ENCODE measurements around the gene CD44.

The CD44 gene

GRCh38 chr11:35190804-35191348, 51.9 kb downstream of the CD44 start:
- CTCF ChIA-PET, result interaction anchor here (1.2 to 1.6 kb wide), 3 partner anchors 8 to 19 kb away, joined by 3 to 4 read pairs (median 4); no protein-coding TSS in a partner anchor
- no peak for DNase-seq (ENCODE audit: extremely low spot score)
- POLR2A ChIA-PET, result no interaction called here
- TF ChIP-seq, protein P1, sequence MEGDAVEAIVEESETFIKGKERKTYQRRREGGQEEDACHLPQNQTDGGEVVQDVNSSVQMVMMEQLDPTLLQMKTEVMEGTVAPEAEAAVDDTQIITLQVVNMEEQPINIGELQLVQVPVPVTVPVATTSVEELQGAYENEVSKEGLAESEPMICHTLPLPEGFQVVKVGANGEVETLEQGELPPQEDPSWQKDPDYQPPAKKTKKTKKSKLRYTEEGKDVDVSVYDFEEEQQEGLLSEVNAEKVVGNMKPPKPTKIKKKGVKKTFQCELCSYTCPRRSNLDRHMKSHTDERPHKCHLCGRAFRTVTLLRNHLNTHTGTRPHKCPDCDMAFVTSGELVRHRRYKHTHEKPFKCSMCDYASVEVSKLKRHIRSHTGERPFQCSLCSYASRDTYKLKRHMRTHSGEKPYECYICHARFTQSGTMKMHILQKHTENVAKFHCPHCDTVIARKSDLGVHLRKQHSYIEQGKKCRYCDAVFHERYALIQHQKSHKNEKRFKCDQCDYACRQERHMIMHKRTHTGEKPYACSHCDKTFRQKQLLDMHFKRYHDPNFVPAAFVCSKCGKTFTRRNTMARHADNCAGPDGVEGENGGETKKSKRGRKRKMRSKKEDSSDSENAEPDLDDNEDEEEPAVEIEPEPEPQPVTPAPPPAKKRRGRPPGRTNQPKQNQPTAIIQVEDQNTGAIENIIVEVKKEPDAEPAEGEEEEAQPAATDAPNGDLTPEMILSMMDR (IDR thresholded peaks at IDR 0.05; ENCODE audit: control extremely low read depth, extremely low read depth, low read depth, missing control alignments), result no peak

DNA sequence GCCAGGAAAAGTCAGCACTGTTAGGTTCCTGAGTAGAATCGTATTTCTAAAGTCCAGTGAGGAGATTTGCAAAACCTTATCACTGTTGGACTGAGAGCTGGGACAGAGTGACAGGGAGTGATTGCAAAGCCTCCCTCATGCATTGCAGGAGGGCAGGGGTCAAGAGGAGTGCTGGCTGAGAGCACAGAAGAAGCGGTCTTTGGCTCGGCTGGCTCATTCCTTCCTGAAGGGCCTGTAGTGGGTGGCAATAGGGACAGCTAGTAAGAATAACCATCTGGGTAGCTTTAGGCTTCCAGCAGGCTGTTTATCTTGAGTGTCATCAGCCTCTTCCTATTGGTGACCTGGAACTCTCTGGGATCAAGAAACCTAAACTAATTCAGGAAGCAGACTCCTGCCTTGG, 53.4 kb downstream of the CD44 start:
- CTCF ChIA-PET, result interaction anchor here (1.1 to 1.3 kb wide), 3 partner anchors 18 to 63 kb away, joined by 3 to 4 read pairs (median 3); no protein-coding TSS in a partner anchor
- DNase-seq (ENCODE audit: extremely low spot score), result no peak
- TF ChIP-seq, protein P1 (IDR thresholded peaks at IDR 0.05; ENCODE audit: control extremely low read depth, extremely low read depth, low read depth, missing control alignments), result no peak
- POLR2A ChIA-PET, result no interaction called here

- POLR2A ChIA-PET, result no interaction called here
- TF ChIP-seq, protein P1 (IDR thresholded peaks at IDR 0.05; ENCODE audit: control extremely low read depth, extremely low read depth, low read depth, missing control alignments), result no peak
- CTCF ChIA-PET, result interaction anchor here (1.1 to 1.8 kb wide), 3 partner anchors 44 to 64 kb away, joined by 3 to 4 read pairs (median 3); no protein-coding TSS in a partner anchor
Observed at GRCh38 chr11:35193767-35194166, 54.8 kb downstream of the CD44 start.

DNA sequence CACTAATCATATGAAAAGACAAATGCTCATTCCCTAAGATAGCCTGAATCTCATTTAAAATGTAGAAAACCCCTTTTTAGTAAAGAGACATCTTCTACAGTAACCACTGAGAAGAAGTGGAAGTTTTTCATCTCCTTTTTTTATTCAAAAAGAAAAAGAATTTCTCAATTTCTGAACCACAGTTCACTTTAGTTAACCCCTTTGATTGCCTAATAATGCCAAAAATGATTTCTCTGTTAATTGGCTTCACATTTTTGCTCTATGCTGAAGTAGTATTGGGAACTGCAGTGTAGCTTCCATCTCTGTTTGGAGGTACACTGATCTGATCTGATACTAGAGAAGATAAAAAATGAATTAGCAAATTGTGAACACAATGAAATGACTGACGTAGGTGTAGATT, 58.3 kb downstream of the CD44 start:
- no peak for DNase-seq (ENCODE audit: extremely low spot score)
- ChIA-PET CTCF (no interaction called here), POLR2A (no interaction called here)
- TF ChIP-seq, protein P1 (IDR thresholded peaks at IDR 0.05; ENCODE audit: control extremely low read depth, extremely low read depth, low read depth, missing control alignments), result no peak

More at GRCh38 chr11:35193767-35194166, 54.8 kb downstream of the CD44 start:
- DNase-seq (ENCODE audit: extremely low spot score), result no peak

GRCh38 chr11:35200811-35201341, 61.9 kb downstream of the CD44 start:
- TF ChIP-seq, protein P1 (IDR thresholded peaks at IDR 0.05; ENCODE audit: control extremely low read depth, extremely low read depth, low read depth, missing control alignments), result no peak
- no peak for DNase-seq (ENCODE audit: extremely low spot score)
- CTCF ChIA-PET, result interaction anchor here (0.8 to 1.2 kb wide), 2 partner anchors 29 to 37 kb away, joined by 3 to 4 read pairs; no protein-coding TSS in a partner anchor
- POLR2A ChIA-PET, result no interaction called here

DNA sequence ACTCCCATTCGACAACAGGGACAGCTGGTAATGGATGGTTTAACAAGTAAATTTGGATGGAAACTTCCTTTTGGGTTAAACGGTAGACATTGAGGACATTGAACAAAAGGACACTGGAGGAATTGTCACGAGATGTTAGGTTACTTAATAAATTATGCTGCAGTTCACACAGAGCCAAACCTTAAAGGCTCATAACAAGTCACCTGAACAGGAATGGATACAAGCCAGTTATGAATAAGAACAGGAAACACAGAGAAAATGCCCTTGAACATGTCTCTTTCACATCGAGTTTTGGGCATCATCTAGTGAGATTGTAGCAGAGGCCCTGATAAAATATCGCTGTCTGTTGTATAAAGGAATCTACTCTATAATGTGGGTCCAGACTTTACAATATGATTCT, 65.6 kb downstream of the CD44 start:
- no peak for DNase-seq (ENCODE audit: extremely low spot score)
- TF ChIP-seq, protein P1 (IDR thresholded peaks at IDR 0.05; ENCODE audit: control extremely low read depth, extremely low read depth, low read depth, missing control alignments), result no peak
- ChIA-PET CTCF (interaction anchor here (0.8 kb wide), 1 partner anchor 42 kb away, joined by 3 read pairs; no protein-coding TSS in a partner anchor), POLR2A (no interaction called here)

Measured in GM10248 (cell line).